Omental fat pad (tissue), 4 donors: ENCODE measurements around the gene STAG1. TPM values are rescaled to one million over a fixed set of nuclear protein-coding genes. Genes with fewer than 3 reads are reported as not detected.

ENCODE experiments used
- ATAC-seq: fragments of 150-250 bp; one replicate; pipeline ENCODE4 v1.9.1; 2016; ENCODE audit warnings: mild to moderate bottlenecking, moderate library complexity; ENCODE audit not compliant: low FRiP score
- DNase-seq: peaks from one replicate; pipeline ENCODE4 v3.0.0-alpha.2; 2019; ENCODE audit warnings: low spot score
- total RNA-seq, 4 donors: library from RNA; depleted of rRNA; stranded (reverse); fragments of >200 nt; gene quantifications; one replicate each; pipeline ENCODE4 v1.1.0, GENCODE V29; 2016
- TF ChIP-seq, protein P1 (sequence below), 3 donors: fragments of 450-650 bp; IDR thresholded peaks; one replicate each; pipeline ENCODE4 v1.5.1; 2016 to 2017; ENCODE audit warnings: antibody characterized with exemption in 3 of 3, mild to moderate bottlenecking in 3 of 3, moderate library complexity in 2 of 3

Gene STAG1
- total RNA-seq, 4 donors from 2014 or later, result 37.6 to 57.5 (median 41.6) TPM

- TF ChIP-seq, protein P1, sequence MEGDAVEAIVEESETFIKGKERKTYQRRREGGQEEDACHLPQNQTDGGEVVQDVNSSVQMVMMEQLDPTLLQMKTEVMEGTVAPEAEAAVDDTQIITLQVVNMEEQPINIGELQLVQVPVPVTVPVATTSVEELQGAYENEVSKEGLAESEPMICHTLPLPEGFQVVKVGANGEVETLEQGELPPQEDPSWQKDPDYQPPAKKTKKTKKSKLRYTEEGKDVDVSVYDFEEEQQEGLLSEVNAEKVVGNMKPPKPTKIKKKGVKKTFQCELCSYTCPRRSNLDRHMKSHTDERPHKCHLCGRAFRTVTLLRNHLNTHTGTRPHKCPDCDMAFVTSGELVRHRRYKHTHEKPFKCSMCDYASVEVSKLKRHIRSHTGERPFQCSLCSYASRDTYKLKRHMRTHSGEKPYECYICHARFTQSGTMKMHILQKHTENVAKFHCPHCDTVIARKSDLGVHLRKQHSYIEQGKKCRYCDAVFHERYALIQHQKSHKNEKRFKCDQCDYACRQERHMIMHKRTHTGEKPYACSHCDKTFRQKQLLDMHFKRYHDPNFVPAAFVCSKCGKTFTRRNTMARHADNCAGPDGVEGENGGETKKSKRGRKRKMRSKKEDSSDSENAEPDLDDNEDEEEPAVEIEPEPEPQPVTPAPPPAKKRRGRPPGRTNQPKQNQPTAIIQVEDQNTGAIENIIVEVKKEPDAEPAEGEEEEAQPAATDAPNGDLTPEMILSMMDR (IDR thresholded peaks at IDR 0.05), result no peak
- ATAC-seq, result no peak
- no peak for DNase-seq
These were observed 424.5 kb downstream of the STAG1 start for GRCh38 chr3:136327671-136328070.

DNA sequence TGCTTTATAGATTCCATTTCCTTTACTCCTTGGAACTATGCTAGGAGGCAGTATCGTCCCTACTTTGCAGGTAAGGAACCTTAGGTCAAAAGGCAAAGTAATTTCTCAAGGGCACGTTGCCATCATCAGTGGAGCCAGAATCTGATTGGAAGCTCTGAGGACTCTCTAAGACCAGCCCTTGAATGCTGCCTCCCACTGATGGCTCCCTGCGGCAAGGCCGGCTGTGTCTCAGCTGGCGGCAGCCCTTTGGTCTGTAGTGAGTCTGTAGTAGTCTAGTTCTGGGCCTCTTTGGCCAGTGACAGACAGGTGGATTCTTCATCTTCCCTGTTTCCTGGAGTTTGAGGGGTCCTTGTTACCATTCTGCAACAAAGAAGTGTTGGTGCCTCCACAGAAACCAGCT lies 425.9 kb downstream of the STAG1 start:
- TF ChIP-seq, protein P1 (IDR thresholded peaks at IDR 0.05), result no peak
- DNase-seq, result no peak

GRCh38 chr3:136311968-136312367 lies 440.2 kb downstream of the STAG1 start:
- TF ChIP-seq, protein P1 (IDR thresholded peaks at IDR 0.05), result no peak

More for the DNA sequence above, 425.9 kb downstream of the STAG1 start:
- ATAC-seq, result no peak

GRCh38 chr3:136311261-136311660 lies 440.9 kb downstream of the STAG1 start:
- ATAC-seq, result no peak
- no peak for DNase-seq
- TF ChIP-seq, protein P1 (IDR thresholded peaks at IDR 0.05), result no peak

More at GRCh38 chr3:136311968-136312367, 440.2 kb downstream of the STAG1 start:
- no peak for ATAC-seq
- DNase-seq, result no peak

DNA sequence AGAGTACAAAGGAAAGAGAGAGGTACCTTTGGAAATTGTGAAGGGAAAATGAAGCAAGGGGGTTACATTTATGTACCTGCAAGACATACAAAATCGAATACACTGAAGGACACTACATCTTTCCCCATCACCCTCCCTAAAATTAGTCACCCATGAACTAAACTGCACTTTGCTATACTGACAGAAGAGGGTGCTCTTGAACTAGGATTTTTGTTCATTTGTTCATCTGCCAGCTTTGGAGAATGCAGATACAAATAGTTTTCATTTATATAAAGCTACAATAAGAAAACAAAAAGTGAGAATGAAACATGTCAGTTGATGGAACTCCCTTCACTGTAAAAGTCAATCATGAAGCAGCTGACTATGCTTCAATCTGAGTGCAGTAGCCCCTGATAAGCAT lies 446.3 kb downstream of the STAG1 start:
- TF ChIP-seq, protein P1 (IDR thresholded peaks at IDR 0.05), result no peak
- no peak for ATAC-seq
- no peak for DNase-seq

- DNase-seq (no peak), ATAC-seq (no peak)
- TF ChIP-seq, protein P1 (IDR thresholded peaks at IDR 0.05), result no peak
These were observed 451.7 kb downstream of the STAG1 start for GRCh38 chr3:136300444-136300843.

GRCh38 chr3:136297826-136298225 lies 454.4 kb downstream of the STAG1 start:
- no peak for ATAC-seq
- no peak for DNase-seq
- TF ChIP-seq, protein P1 (IDR thresholded peaks at IDR 0.05), result no peak
